Choroid plexus epithelial cell (primary cell): ENCODE measurements around the gene MYO1C.

Source experiments
- DNase-seq: peaks from one replicate; pipeline ENCODE4 v3.0.0-alpha.2; 2010; ENCODE audit warnings: low read depth
- H3K4me3 ChIP-seq: 2 replicates; pipeline ENCODE4 v1.5.1; 2011; ENCODE audit warnings: low read depth, mild to moderate bottlenecking, control low read depth, low read length, moderate library complexity
- CTCF ChIP-seq: conservative IDR thresholded peaks from 2 replicates; pipeline ENCODE4 v1.5.1; 2011; ENCODE audit warnings: low read depth, mild to moderate bottlenecking, control low read depth, inconsistent platforms, low read length, moderate library complexity

Gene MYO1C

GRCh38 chr17:1496869-1497268 is 4.4 kb upstream of the MYO1C start:
- no peak for DNase-seq
- no peak overlapping the region for H3K4me3 ChIP-seq
- no peak for TF ChIP-seq CTCF

- H3K4me3 ChIP-seq, result no peak overlapping the region
- DNase-seq, result no peak
- TF ChIP-seq CTCF, result no peak
These were observed 2.9 kb upstream of the MYO1C start for GRCh38 chr17:1495265-1495989.

GRCh38 chr17:1494736-1495253 is 2.3 kb upstream of the MYO1C start:
- no peak for DNase-seq
- no peak for TF ChIP-seq CTCF
- no peak overlapping the region for H3K4me3 ChIP-seq

GRCh38 chr17:1494203-1494602 is 1.7 kb upstream of the MYO1C start:
- DNase-seq, result no peak
- no peak overlapping the region for H3K4me3 ChIP-seq
- TF ChIP-seq CTCF, result no peak

GRCh38 chr17:1493291-1493980 is 950 bp upstream of the MYO1C start:
- no peak for TF ChIP-seq CTCF
- no peak overlapping the region for H3K4me3 ChIP-seq
- DNase-seq, result no peak

- peak; percentile 35 for DNase-seq
- H3K4me3 ChIP-seq, result peak overlapping the region; percentile 72
- no peak for TF ChIP-seq CTCF
These were observed 840 bp downstream of the MYO1C start for GRCh38 chr17:1491443-1492248.
